ENCODE data around the gene KIR2DL4. TPM values are rescaled to one million over a fixed set of nuclear protein-coding genes. Genes with fewer than 3 reads are reported as not detected.
"Not testable (repeated sequence)": the region's sequence is repeated elsewhere in the genome, so short reads cannot be mapped to it uniquely, and the experiment has no call there.

KIR2DL4 gene
- 10 to 100 TPM; 26.5 to 67.2 (median 61.6) TPM for polyA plus RNA-seq

- H3K36me3 Mint-ChIP-seq, result peaks cover 0 to 1% (median 0%) of the 10 kb centered on the region in 3 donors
- peaks cover 0 to 3% (median 0%) of the 10 kb centered on the region in 6 donors for H3K9me3 Mint-ChIP-seq
- H3K4me1 Mint-ChIP-seq, result peaks cover 55 to 57% of the 10 kb centered on the region in 2 donors
- peak; percentile 92 to 94 (median 93) for DNase-seq
- peak within 1 kb of the TSS; percentile 73 to 83 (median 76) for H3K4me3 Mint-ChIP-seq
- peaks cover 23 to 31% (median 24%) of the 10 kb centered on the region in 3 donors for H3K27me3 Mint-ChIP-seq (ENCODE audit: low read depth in 3 of 3)
- H3K27ac Mint-ChIP-seq, result peak within 1 kb of the TSS; percentile 88 to 98 (median 96)
These were observed at the start of gene KIR2DL4 for GRCh38 chr19:54803410-54803809. Gene KIR2DL4 (plus strand): TSS chr19:54803610. CDS start chr19:54803652, 42 bp downstream.

GRCh38 chr19:54756204-54757110 is 47.0 kb upstream of the KIR2DL4 start:
- H3K27ac Mint-ChIP-seq, result peak overlapping the region; percentile 89 to 99 (median 98)
- peaks cover 44 to 45% of the 10 kb centered on the region in 2 donors for H3K4me1 Mint-ChIP-seq
- H3K4me3 Mint-ChIP-seq, result peak overlapping the region; percentile 75 to 91 (median 85)
- H3K9me3 Mint-ChIP-seq, result not testable (repeated sequence)
- DNase-seq, result peak; percentile 71 to 84 (median 83)
- peaks cover 19 to 26% (median 20%) of the 10 kb centered on the region in 3 donors for H3K27me3 Mint-ChIP-seq (ENCODE audit: low read depth in 3 of 3)
- peaks cover 0 to 18% (median 14%) of the 10 kb centered on the region in 3 donors for H3K36me3 Mint-ChIP-seq

GRCh38 chr19:54758577-54758976 is 44.8 kb upstream of the KIR2DL4 start:
- Mint-ChIP-seq H3K27me3 (ENCODE audit: low read depth in 3 of 3) (peaks cover 20 to 26% (median 20%) of the 10 kb centered on the region in 3 donors), H3K27ac (peak overlapping the region in 4 of 6 donors; percentile 19 to 96 (median 60)), H3K36me3 (peaks cover 0 to 12% (median 8%) of the 10 kb centered on the region in 3 donors), H3K4me1 (peaks cover 44 to 45% of the 10 kb centered on the region in 2 donors), H3K4me3 (peak overlapping the region in 1 of 5 donors; percentile 18)
- H3K9me3 Mint-ChIP-seq, DNase-seq: not testable (repeated sequence)

GRCh38 chr19:54764219-54764618 is 39.2 kb upstream of the KIR2DL4 start:
- not testable (repeated sequence) for DNase-seq; H3K4me3 Mint-ChIP-seq; H3K27me3 Mint-ChIP-seq (ENCODE audit: low read depth in 3 of 3); H3K4me1 Mint-ChIP-seq; H3K27ac Mint-ChIP-seq; H3K9me3 Mint-ChIP-seq
- peaks cover 4 to 20% (median 19%) of the 10 kb centered on the region in 3 donors for H3K36me3 Mint-ChIP-seq

GRCh38 chr19:54766464-54766863 is 36.9 kb upstream of the KIR2DL4 start:
- DNase-seq, H3K9me3 Mint-ChIP-seq, H3K4me3 Mint-ChIP-seq, H3K27ac Mint-ChIP-seq: not testable (repeated sequence)
- Mint-ChIP-seq H3K4me1 (peaks cover 23 to 25% of the 10 kb centered on the region in 2 donors), H3K36me3 (peaks cover 4 to 11% (median 11%) of the 10 kb centered on the region in 3 donors), H3K27me3 (ENCODE audit: low read depth in 3 of 3) (peaks cover 5 to 21% (median 11%) of the 10 kb centered on the region in 3 donors)

- DNase-seq, result peak in 2 of 3 donors; percentile 52 to 67
- peak within 1 kb of the TSS; percentile 66 to 88 (median 72) for H3K4me3 Mint-ChIP-seq
- H3K36me3 Mint-ChIP-seq, result peaks cover 4 to 24% (median 14%) of the 10 kb centered on the region in 3 donors
- not testable (repeated sequence) for H3K9me3 Mint-ChIP-seq
- peaks cover 37 to 43% of the 10 kb centered on the region in 2 donors for H3K4me1 Mint-ChIP-seq
- H3K27ac Mint-ChIP-seq, result peak within 1 kb of the TSS; percentile 87 to 98 (median 92)
- H3K27me3 Mint-ChIP-seq (ENCODE audit: low read depth in 3 of 3), result peaks cover 11 to 27% (median 11%) of the 10 kb centered on the region in 3 donors
These were observed 33.8 kb upstream of the KIR2DL4 start, which contains the start of gene KIR2DL1 for GRCh38 chr19:54769646-54770045. Gene KIR2DL1 (plus strand): TSS chr19:54769793. CDS start chr19:54769851, 58 bp downstream.

GRCh38 chr19:54770511-54770910 is 32.9 kb upstream of the KIR2DL4 start:
- Mint-ChIP-seq H3K27ac (peak overlapping the region; percentile 87 to 98 (median 92)), H3K4me3 (peak overlapping the region; percentile 66 to 88 (median 75)), H3K27me3 (ENCODE audit: low read depth in 3 of 3) (peaks cover 11 to 27% (median 14%) of the 10 kb centered on the region in 3 donors), H3K36me3 (peaks cover 4 to 23% (median 7%) of the 10 kb centered on the region in 3 donors), H3K4me1 (peaks cover 37 to 43% of the 10 kb centered on the region in 2 donors)
- DNase-seq, H3K9me3 Mint-ChIP-seq: not testable (repeated sequence)

GRCh38 chr19:54771018-54771960 is 32.1 kb upstream of the KIR2DL4 start:
- H3K36me3 Mint-ChIP-seq, result peaks cover 4 to 23% (median 7%) of the 10 kb centered on the region in 3 donors
- peak; percentile 76 to 77 (median 77) for DNase-seq
- H3K27me3 Mint-ChIP-seq (ENCODE audit: low read depth in 3 of 3), result peaks cover 11 to 27% (median 13%) of the 10 kb centered on the region in 3 donors
- peak overlapping the region; percentile 87 to 98 (median 92) for H3K27ac Mint-ChIP-seq
- H3K4me1 Mint-ChIP-seq, result peaks cover 37 to 43% of the 10 kb centered on the region in 2 donors
- H3K4me3 Mint-ChIP-seq, result peak overlapping the region; percentile 66 to 88 (median 75)
- not testable (repeated sequence) for H3K9me3 Mint-ChIP-seq

GRCh38 chr19:54772666-54773065 is 30.7 kb upstream of the KIR2DL4 start:
- Mint-ChIP-seq H3K27ac (peak overlapping the region in 5 of 6 donors; percentile 10 to 87 (median 54)), H3K4me1 (peaks cover 38 to 43% of the 10 kb centered on the region in 2 donors)
- H3K4me3 Mint-ChIP-seq, result not testable (repeated sequence)

GRCh38 chr19:54775095-54775815 is 28.2 kb upstream of the KIR2DL4 start:
- peak overlapping the region in 4 of 6 donors; percentile 3 to 53 (median 18) for H3K27ac Mint-ChIP-seq

More at GRCh38 chr19:54772666-54773065, 30.7 kb upstream of the KIR2DL4 start:
- Mint-ChIP-seq H3K27me3 (ENCODE audit: low read depth in 3 of 3) (peaks cover 9 to 26% (median 15%) of the 10 kb centered on the region in 3 donors), H3K36me3 (peaks cover under 1 to 16% (median 4%) of the 10 kb centered on the region in 3 donors)
- DNase-seq, H3K9me3 Mint-ChIP-seq: not testable (repeated sequence)

GRCh38 chr19:54775830-54776229 is 27.6 kb upstream of the KIR2DL4 start:
- Mint-ChIP-seq H3K36me3 (peaks cover 0 to 20% (median 4%) of the 10 kb centered on the region in 3 donors), H3K27me3 (ENCODE audit: low read depth in 3 of 3) (peaks cover 11 to 13% (median 12%) of the 10 kb centered on the region in 3 donors), H3K27ac (peak overlapping the region in 2 of 6 donors; percentile 9 to 16), H3K4me1 (peaks cover 22 to 25% of the 10 kb centered on the region in 2 donors)
- not testable (repeated sequence) for H3K9me3 Mint-ChIP-seq, DNase-seq, H3K4me3 Mint-ChIP-seq

More at GRCh38 chr19:54775095-54775815, 28.2 kb upstream of the KIR2DL4 start:
- not testable (repeated sequence) for H3K4me3 Mint-ChIP-seq, DNase-seq, H3K9me3 Mint-ChIP-seq
- peaks cover 11 to 18% (median 12%) of the 10 kb centered on the region in 3 donors for H3K27me3 Mint-ChIP-seq (ENCODE audit: low read depth in 3 of 3)
- H3K36me3 Mint-ChIP-seq, result peaks cover 0 to 20% (median 4%) of the 10 kb centered on the region in 3 donors
- H3K4me1 Mint-ChIP-seq, result peaks cover 27 to 31% of the 10 kb centered on the region in 2 donors

GRCh38 chr19:54777851-54778250 is 25.6 kb upstream of the KIR2DL4 start:
- Mint-ChIP-seq H3K4me1 (peaks cover 8 to 13% of the 10 kb centered on the region in 2 donors), H3K36me3 (peaks cover 3 to 16% (median 5%) of the 10 kb centered on the region in 3 donors), H3K27me3 (ENCODE audit: low read depth in 3 of 3) (peaks cover 5 to 14% (median 9%) of the 10 kb centered on the region in 3 donors)
- DNase-seq, H3K9me3 Mint-ChIP-seq, H3K4me3 Mint-ChIP-seq, H3K27ac Mint-ChIP-seq: not testable (repeated sequence)
